K562 (cell line): ENCODE results near the gene ZSWIM3. TPM values are rescaled to one million over a fixed set of nuclear protein-coding genes. Genes with fewer than 3 reads are reported as not detected.

Source experiments
- ATF4 ChIP-seq: fragments of 450-650 bp; formaldehyde crosslinking; IDR thresholded peaks from 2 replicates; pipeline ENCODE4 v1.4.0; 2022; ENCODE audit warnings: mild to moderate bottlenecking, moderate library complexity
- BRD4 ChIP-seq: fragments of 200-600 bp; sonication (generic); IDR thresholded peaks from 2 replicates; pipeline ENCODE4 v1.6.1; 2017; ENCODE audit warnings: inconsistent platforms
- BRD9 ChIP-seq: fragments of 450-650 bp; IDR thresholded peaks from 2 replicates; pipeline ENCODE4 v1.6.1; 2018; ENCODE audit warnings: low read depth; ENCODE audit not compliant: partially characterized antibody
- CBX3 ChIP-seq, 2 experiments: IDR thresholded peaks; 1 replicate in 1 of 2; 2 replicates in 1 of 2; pipeline ENCODE4 v1.6.1; 2012; ENCODE audit warnings: inconsistent platforms in 2 of 2, low read length in 2 of 2, borderline replicate concordance in 1 of 2, control low read depth in 1 of 2
- CEBPB ChIP-seq: fragments of 450-650 bp; IDR thresholded peaks from 2 replicates; pipeline ENCODE4 v1.6.1; 2016; ENCODE audit warnings: missing genetic modification characterization, missing compliant biosample characterization
- ELF4 ChIP-seq: fragments of 450-650 bp; formaldehyde crosslinking; IDR thresholded peaks from 2 replicates; pipeline ENCODE4 v1.4.0; 2022; ENCODE audit warnings: missing genetic modification characterization
- FOXA1 ChIP-seq: fragments of 450-650 bp; IDR thresholded peaks from 2 replicates; pipeline ENCODE4 v1.6.1; 2016; ENCODE audit warnings: mild to moderate bottlenecking, borderline replicate concordance
- FUS ChIP-seq: fragments of 200-400 bp; formaldehyde crosslinking; optimal IDR thresholded peaks from 2 replicates; pipeline ENCODE3; 2017; ENCODE audit warnings: low read depth, low read length
- HDAC6 ChIP-seq: IDR thresholded peaks from 2 replicates; pipeline ENCODE4 v1.6.1; 2012; ENCODE audit warnings: low read depth, mild to moderate bottlenecking, control low read depth, inconsistent platforms, low read length, moderate library complexity
- ID3 ChIP-seq, 2 experiments: fragments of 250-450 bp in 1 of 2; fragments of 450-650 bp in 1 of 2; sonication (Bioruptor Pico) in 1 of 2; IDR thresholded peaks; 2 replicates each; pipeline versions ENCODE4 v1.6.1 to v1.8.0; 2016 to 2021; ENCODE audit warnings: mild to moderate bottlenecking in 2 of 2, moderate library complexity in 2 of 2, missing compliant biosample characterization in 1 of 2, missing genetic modification characterization in 1 of 2
- NFATC3 ChIP-seq: fragments of 450-650 bp; IDR thresholded peaks from 2 replicates; pipeline ENCODE4 v1.6.1; 2017; ENCODE audit warnings: mild to moderate bottlenecking
- POLR2G ChIP-seq: fragments of 200-400 bp; formaldehyde crosslinking; IDR thresholded peaks from 2 replicates; pipeline ENCODE4 v1.6.1; 2017; ENCODE audit warnings: low read depth, mild to moderate bottlenecking, antibody characterized with exemption, low read length, moderate library complexity
- RB1 ChIP-seq: fragments of 450-650 bp; IDR thresholded peaks from 2 replicates; pipeline ENCODE4 v1.6.1; 2017; ENCODE audit warnings: low read depth, mild to moderate bottlenecking
- RBM34 ChIP-seq: fragments of 200-400 bp; formaldehyde crosslinking; IDR thresholded peaks from 2 replicates; pipeline ENCODE4 v1.6.1; 2018; ENCODE audit warnings: low read length, borderline replicate concordance; ENCODE audit not compliant: insufficient read depth
- SIN3A ChIP-seq, 2 experiments: fragments of 150-350 bp in 1 of 2; IDR thresholded peaks; 2 replicates each; pipeline ENCODE4 v1.6.1; 2011 to 2016; ENCODE audit warnings: borderline replicate concordance in 2 of 2, low read depth in 2 of 2, low read length in 2 of 2, mild to moderate bottlenecking in 2 of 2, moderate library complexity in 2 of 2; ENCODE audit not compliant: control insufficient read depth in 1 of 2
- SLC30A9 ChIP-seq: fragments of 250-450 bp; sonication (Bioruptor Pico); IDR thresholded peaks from 2 replicates; pipeline ENCODE4 v1.8.0; 2022; ENCODE audit warnings: mild to moderate bottlenecking, moderate library complexity
- SMC3 ChIP-seq: conservative IDR thresholded peaks from 2 replicates; pipeline ENCODE4 v1.6.1; 2011; ENCODE audit warnings: low read depth, low read length, improper control_type of control experiment; ENCODE audit not compliant: insufficient read depth
- VEZF1 ChIP-seq: fragments of 200-800 bp; sonication (Bioruptor generic); IDR thresholded peaks from 2 replicates; pipeline ENCODE4 v1.6.1; 2017; ENCODE audit warnings: missing genetic modification characterization, missing compliant biosample characterization
- YY1 ChIP-seq, 3 experiments: IDR thresholded peaks; 2 replicates each; pipeline ENCODE4 v1.6.1; 2011; ENCODE audit warnings: low read length in 2 of 3, mild to moderate bottlenecking in 2 of 3, moderate library complexity in 2 of 3, borderline replicate concordance in 1 of 3, control low read depth in 1 of 3, low read depth in 1 of 3; ENCODE audit not compliant: insufficient read depth in 3 of 3, insufficient replicate concordance in 2 of 3, control insufficient read depth in 1 of 3, insufficient read length in 1 of 3; ENCODE audit errors: extremely low read depth in 1 of 3
- ZBTB49 ChIP-seq: sonication (generic); formaldehyde crosslinking; IDR thresholded peaks from 2 replicates; pipeline ENCODE4 v1.8.0; 2022; ENCODE audit warnings: missing genetic modification reagents, mild to moderate bottlenecking, borderline replicate concordance
- ZKSCAN1 ChIP-seq: fragments of 150-350 bp; IDR thresholded peaks from 2 replicates; pipeline ENCODE4 v1.6.1; 2016; ENCODE audit warnings: low read depth, low read length
- ZNF24 ChIP-seq: fragments of 450-650 bp; IDR thresholded peaks from 2 replicates; pipeline ENCODE4 v1.6.1; 2016
- polyA plus RNA-seq, 8 experiments: library from polyadenylated mRNA; depleted of rRNA in 4 of 8; stranded (reverse) in 5 of 8; unstranded in 3 of 8; fragments of >200 nt; fragmentation: Nextera tagmentation in 2 of 8; fragmentation: Illumina TruSeq in 1 of 8; extraction: Ambion mirVana in 2 of 8; extraction: Trizol in 1 of 8; gene quantifications; 2 replicates each; pipeline versions ENCODE4 v1.2.1 to v1.2.3, GENCODE V29; 2011 to 2014; ENCODE audit warnings: inconsistent platforms in 1 of 8, missing spikeins in 1 of 8
- total RNA-seq, 7 experiments: library from RNA; depleted of rRNA in 6 of 7; stranded (reverse); fragments of >200 nt in 6 of 7; fragmentation: Illumina TruSeq in 2 of 7; extraction: Trizol in 2 of 7; gene quantifications; 2 replicates each; pipeline versions ENCODE4 v1.2.1 to v1.2.3, GENCODE V29; 2011 to 2021; ENCODE audit warnings: low replicate concordance in 1 of 7

Gene ZSWIM3
- total and polyA plus RNA-seq, 9 of the 15 experiments (the other 6 are each of a cell fraction or from before 2014, with no cell fraction given): 1.7 to 4.3 (median 2.9) TPM

GRCh38 chr20:45833030-45833882 is 24.2 kb upstream of the ZSWIM3 start, which contains the start of gene SNX21 (continued):
- TF ChIP-seq ATF4 (CRISPR knock-in tag) (no peak), SIN3A (IDR thresholded peaks at IDR 0.05; ENCODE audit: borderline replicate concordance in 2 of 2, control insufficient read depth in 1 of 2, low read depth in 2 of 2, low read length in 2 of 2) (no peak), BRD9 (no peak), FUS (no peak), FOXA1 (no peak), NFATC3 (no peak), CEBPB (tag) (peak; percentile 96), BRD4 (no peak), ZBTB49 (CRISPR knock-in tag) (no peak), ZKSCAN1 (no peak), SMC3 (no peak), ELF4 (no peak), VEZF1 (CRISPR knock-in tag) (peak; percentile 64), SLC30A9 (CRISPR knock-in tag) (no peak), ZNF24 (no peak), RB1 (0 out of 2 replicates have a peak, but pooled peaks have one; percentile 24), RBM34 (no peak), YY1 (IDR thresholded peaks at IDR 0.05; ENCODE audit: borderline replicate concordance in 1 of 3, control insufficient read depth in 1 of 3, extremely low read depth in 1 of 3, insufficient read depth in 3 of 3, insufficient read length in 1 of 3, insufficient replicate concordance in 2 of 3, low read depth in 1 of 3, low read length in 2 of 3) (peak in 1 of 3 experiments; percentile 7), POLR2G (no peak), HDAC6 (no peak), CBX3 (IDR thresholded peaks at IDR 0.05; ENCODE audit: borderline replicate concordance in 1 of 2, low read length in 2 of 2) (no peak), ID3 (CRISPR knock-in tag; IDR thresholded peaks at IDR 0.05) (no peak), ID3 (tag; IDR thresholded peaks at IDR 0.05) (no peak)
